ENCODE measurements around the gene AVPR1A.

DNA sequence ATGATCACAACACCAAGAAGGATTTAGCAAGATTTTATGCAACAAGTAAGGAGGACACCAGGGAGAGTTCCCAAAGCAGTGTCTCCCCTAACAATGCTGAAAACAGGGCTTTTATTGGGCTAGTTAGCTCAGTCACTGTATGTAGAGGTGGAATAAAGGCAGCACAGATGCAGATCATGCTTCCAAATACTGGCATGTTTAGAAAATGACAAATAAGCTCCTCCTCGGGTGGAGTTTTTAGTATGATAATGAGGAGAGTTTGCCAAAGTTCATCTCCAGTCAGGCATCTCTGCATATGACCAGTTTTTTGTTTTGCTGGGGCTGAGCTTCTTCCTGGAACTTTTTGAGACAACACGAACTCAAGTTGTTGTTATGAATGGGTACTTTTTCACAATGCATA lies 4.4 kb upstream of the AVPR1A start:
- TF ChIP-seq, protein P1, sequence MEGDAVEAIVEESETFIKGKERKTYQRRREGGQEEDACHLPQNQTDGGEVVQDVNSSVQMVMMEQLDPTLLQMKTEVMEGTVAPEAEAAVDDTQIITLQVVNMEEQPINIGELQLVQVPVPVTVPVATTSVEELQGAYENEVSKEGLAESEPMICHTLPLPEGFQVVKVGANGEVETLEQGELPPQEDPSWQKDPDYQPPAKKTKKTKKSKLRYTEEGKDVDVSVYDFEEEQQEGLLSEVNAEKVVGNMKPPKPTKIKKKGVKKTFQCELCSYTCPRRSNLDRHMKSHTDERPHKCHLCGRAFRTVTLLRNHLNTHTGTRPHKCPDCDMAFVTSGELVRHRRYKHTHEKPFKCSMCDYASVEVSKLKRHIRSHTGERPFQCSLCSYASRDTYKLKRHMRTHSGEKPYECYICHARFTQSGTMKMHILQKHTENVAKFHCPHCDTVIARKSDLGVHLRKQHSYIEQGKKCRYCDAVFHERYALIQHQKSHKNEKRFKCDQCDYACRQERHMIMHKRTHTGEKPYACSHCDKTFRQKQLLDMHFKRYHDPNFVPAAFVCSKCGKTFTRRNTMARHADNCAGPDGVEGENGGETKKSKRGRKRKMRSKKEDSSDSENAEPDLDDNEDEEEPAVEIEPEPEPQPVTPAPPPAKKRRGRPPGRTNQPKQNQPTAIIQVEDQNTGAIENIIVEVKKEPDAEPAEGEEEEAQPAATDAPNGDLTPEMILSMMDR (IDR thresholded peaks at IDR 0.05), result no peak
- TF ChIP-seq ZFX (IDR thresholded peaks at IDR 0.05; ENCODE audit: borderline replicate concordance), result no peak

All from 22Rv1 (cell line).